GM12892 (cell line): ENCODE measurements around the gene MIOX.

ENCODE experiments used
- POLR2A ChIP-seq: IDR thresholded peaks from 2 replicates; pipeline ENCODE4 v1.6.1; 2011; ENCODE audit warnings: low read depth, low read length, control low read depth
- POLR2AphosphoS5 ChIP-seq: IDR thresholded peaks from 2 replicates; pipeline ENCODE4 v1.6.1; 2011; ENCODE audit warnings: low read depth, low read length, control low read depth

DNA sequence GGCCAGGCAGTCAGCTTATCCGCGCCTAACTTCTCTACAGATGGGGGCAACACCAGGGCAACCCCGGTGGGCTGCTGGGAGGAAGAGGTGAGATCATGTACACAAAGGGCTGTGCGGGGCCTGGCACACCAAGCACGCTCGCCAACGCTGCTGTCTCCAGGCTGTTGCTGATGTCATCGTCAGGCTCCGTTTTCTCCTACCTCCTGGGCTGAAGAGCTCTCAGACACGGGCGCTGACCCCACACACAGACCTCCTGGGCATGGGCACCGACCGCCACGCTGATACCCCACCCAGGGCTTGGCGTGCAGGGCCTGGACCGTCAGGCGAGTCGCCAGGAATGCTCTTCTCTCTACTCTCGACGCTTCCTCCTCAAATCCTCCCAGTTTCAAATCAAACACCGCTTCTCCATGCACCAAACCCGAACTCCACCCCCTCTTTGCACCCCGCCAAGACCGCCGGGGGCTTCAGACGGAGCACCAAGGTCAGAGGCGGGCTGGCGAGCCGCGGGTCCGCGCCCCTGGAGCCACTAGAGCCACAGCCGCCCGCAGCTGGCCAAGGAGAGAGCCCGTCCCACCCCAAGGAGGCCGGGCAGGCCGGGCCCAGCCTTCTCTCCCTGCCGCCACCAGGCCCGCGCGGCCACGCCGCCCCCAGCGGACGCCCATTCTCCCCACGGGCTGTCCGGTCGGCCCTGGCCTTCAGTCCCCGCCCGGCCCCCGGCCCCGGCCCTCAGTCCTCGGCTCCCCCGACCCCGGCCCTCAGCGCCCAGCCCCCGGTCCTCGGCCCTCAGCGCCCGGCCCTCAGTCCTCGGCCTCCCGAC is 12.6 kb upstream of the MIOX start:
- TF ChIP-seq POLR2A (0 out of 2 replicates have a peak, but pooled peaks have one; percentile 8), POLR2AphosphoS5 (no peak)
